Tibial nerve (tissue), 4 donors: ENCODE measurements around the gene HRCT1. TPM values are rescaled to one million over a fixed set of nuclear protein-coding genes. Genes with fewer than 3 reads are reported as not detected.
"Not testable (repeated sequence)": the region's sequence is repeated elsewhere in the genome, so short reads cannot be mapped to it uniquely, and the experiment has no call there.

Experiments
- DNase-seq, 2 donors: peaks; one replicate each; pipeline ENCODE4 v3.0.0-alpha.2; 2019; ENCODE audit warnings: low spot score in 2 of 2
- H3K27ac ChIP-seq, 4 donors: fragments of 200-600 bp; sonication (generic) in 3 of 4; one replicate each; pipeline ENCODE4 v1.5.1; 2017 to 2019; ENCODE audit warnings: mild to moderate bottlenecking in 1 of 4
- H3K27me3 ChIP-seq, 2 donors: fragments of 200-600 bp; sonication (generic) in 1 of 2; one replicate each; pipeline versions ENCODE4 v1.5.1 to v1.6.0; 2017 to 2019
- H3K36me3 ChIP-seq, 3 donors: fragments of 200-600 bp; sonication (generic); one replicate each; pipeline ENCODE4 v1.5.1; 2018 to 2019
- H3K4me1 ChIP-seq, 4 donors: fragments of 200-600 bp; sonication (generic) in 3 of 4; one replicate each; pipeline ENCODE4 v1.5.1; 2017 to 2019
- H3K4me3 ChIP-seq, 4 donors: fragments of 200-600 bp; sonication (generic) in 3 of 4; one replicate each; pipeline ENCODE4 v1.5.1; 2017 to 2019; ENCODE audit warnings: mild to moderate bottlenecking in 1 of 4, moderate library complexity in 1 of 4
- H3K9me3 ChIP-seq, 4 donors: fragments of 200-600 bp; sonication (generic) in 3 of 4; one replicate each; pipeline ENCODE4 v1.5.1; 2017 to 2019
- CTCF ChIP-seq, 5 experiments: fragments of 200-600 bp in 3 of 5; fragments of 450-650 bp in 2 of 5; sonication (generic) in 3 of 5; IDR thresholded peaks; one replicate each; pipeline ENCODE4 v1.5.1; 2016 to 2019; ENCODE audit warnings: antibody characterized with exemption in 5 of 5, mild to moderate bottlenecking in 3 of 5, moderate library complexity in 2 of 5
- EP300 ChIP-seq, 2 donors: sonication (generic); formaldehyde crosslinking; IDR thresholded peaks; one replicate each; pipeline ENCODE4 v1.6.1; 2017; ENCODE audit warnings: antibody characterized with exemption in 2 of 2, mild to moderate bottlenecking in 1 of 2
- POLR2A ChIP-seq, 2 donors: fragments of 450-650 bp; IDR thresholded peaks; one replicate each; pipeline ENCODE4 v1.6.1; 2017; ENCODE audit warnings: antibody characterized with exemption in 2 of 2, mild to moderate bottlenecking in 2 of 2, moderate library complexity in 2 of 2
- WGBS, 2 donors: methylation state at CpG; one replicate each; pipeline ENCODE4 v1.1.5; 2018; 5-methylcytosine and 5-hydroxymethylcytosine counted together
- total RNA-seq, 4 donors: library from RNA; depleted of rRNA; stranded (reverse); fragments of >200 nt; gene quantifications; one replicate each; pipeline ENCODE4 v1.1.0, GENCODE V29; 2016

HRCT1 gene
- total RNA-seq, 4 donors from 2014 or later, result 7.2 to 15.5 (median 12.0) TPM

- Histone ChIP-seq H3K36me3 (no peaks in the 10 kb centered on the region), H3K9me3 (peaks cover 0 to 5% (median 0%) of the 10 kb centered on the region in 4 donors), H3K4me3 (no peak overlapping the region), H3K4me1 (no peaks in the 10 kb centered on the region), H3K27ac (no peak overlapping the region), H3K27me3 (no peaks in the 10 kb centered on the region)
- TF ChIP-seq EP300 (IDR thresholded peaks at IDR 0.05), result no peak
- TF ChIP-seq POLR2A (IDR thresholded peaks at IDR 0.05), result no peak
- TF ChIP-seq CTCF (IDR thresholded peaks at IDR 0.05), result no peak
- 70 to 90% methylated on average over 2 to 3 of the region's 3 CpGs for WGBS, 2 donors
- no peak for DNase-seq
Measured at GRCh38 chr9:35871545-35871944, 34.5 kb upstream of the HRCT1 start.

GRCh38 chr9:35872505-35872904 is 33.5 kb upstream of the HRCT1 start:
- DNase-seq, result no peak
- no peaks in the 10 kb centered on the region for H3K4me1 ChIP-seq
- H3K36me3 ChIP-seq, result no peaks in the 10 kb centered on the region
- 48 to 62% methylated on average over 3 of the region's 3 CpGs for WGBS, 2 donors
- H3K4me3 ChIP-seq, result no peak overlapping the region
- no peak for TF ChIP-seq EP300 (IDR thresholded peaks at IDR 0.05)
- no peak overlapping the region for H3K27ac ChIP-seq
- H3K9me3 ChIP-seq, result peaks cover 0 to 9% (median 2%) of the 10 kb centered on the region in 4 donors
- no peaks in the 10 kb centered on the region for H3K27me3 ChIP-seq

- peak; percentile 76 to 88 for DNase-seq
- peaks cover 0 to 12% (median 0%) of the 10 kb centered on the region in 4 donors for H3K4me1 ChIP-seq
- 1 to 2% methylated on average over 4 of the region's 4 CpGs for WGBS, 2 donors
- no peaks in the 10 kb centered on the region for H3K36me3 ChIP-seq
- peak overlapping the region in 1 of 4 donors; percentile 53 for H3K27ac ChIP-seq
- no peaks in the 10 kb centered on the region for H3K27me3 ChIP-seq
- H3K4me3 ChIP-seq, result no peak overlapping the region
- TF ChIP-seq CTCF (IDR thresholded peaks at IDR 0.05), result peak; percentile 88 to 95 (median 91)
- TF ChIP-seq POLR2A (IDR thresholded peaks at IDR 0.05), result no peak
- TF ChIP-seq EP300 (IDR thresholded peaks at IDR 0.05), result peak in 1 of 2 donors; percentile 43
- H3K9me3 ChIP-seq, result no peaks in the 10 kb centered on the region
Measured at GRCh38 chr9:35882263-35882848, 23.6 kb upstream of the HRCT1 start.

GRCh38 chr9:35882996-35883395 is 23.0 kb upstream of the HRCT1 start:
- WGBS, 2 donors, result 47 to 52% methylated on average over 3 of the region's 3 CpGs
- Histone ChIP-seq H3K9me3 (no peaks in the 10 kb centered on the region), H3K4me3 (no peak overlapping the region), H3K27me3 (no peaks in the 10 kb centered on the region), H3K4me1 (peaks cover 0 to 12% (median 0%) of the 10 kb centered on the region in 4 donors), H3K27ac (peak overlapping the region in 1 of 4 donors; percentile 53), H3K36me3 (no peaks in the 10 kb centered on the region)
- TF ChIP-seq CTCF (IDR thresholded peaks at IDR 0.05), result no peak
- no peak for TF ChIP-seq EP300 (IDR thresholded peaks at IDR 0.05)
- DNase-seq, result no peak

- not testable (repeated sequence) for H3K27me3 ChIP-seq, H3K27ac ChIP-seq, H3K36me3 ChIP-seq, DNase-seq, H3K4me3 ChIP-seq, H3K9me3 ChIP-seq
- peaks cover 0 to 12% (median 0%) of the 10 kb centered on the region in 4 donors for H3K4me1 ChIP-seq
- 86 to 89% methylated on average over 3 of the region's 3 CpGs for WGBS, 2 donors
Measured at GRCh38 chr9:35884908-35885307, 21.1 kb upstream of the HRCT1 start.

- no peak overlapping the region for H3K27ac ChIP-seq
- no peak for DNase-seq
- TF ChIP-seq POLR2A (IDR thresholded peaks at IDR 0.05) (no peak), EP300 (IDR thresholded peaks at IDR 0.05) (no peak), CTCF (IDR thresholded peaks at IDR 0.05) (no peak)
- WGBS, 2 donors, result 82 to 86% methylated on average over 3 of the region's 3 CpGs
- no peaks in the 10 kb centered on the region for H3K27me3 ChIP-seq
- H3K4me1 ChIP-seq, result no peaks in the 10 kb centered on the region
- H3K4me3 ChIP-seq, result no peak overlapping the region
- no peaks in the 10 kb centered on the region for H3K9me3 ChIP-seq
- H3K36me3 ChIP-seq, result no peaks in the 10 kb centered on the region
Measured at GRCh38 chr9:35891646-35892045, 14.4 kb upstream of the HRCT1 start.
